ENCODE measurements around the gene SUPT4H1. TPM values are rescaled to one million over a fixed set of nuclear protein-coding genes. Genes with fewer than 3 reads are reported as not detected.
A peak's percentile ranks its signal among the peaks of the same experiment; 100 is the strongest.

Gene SUPT4H1
- total and polyA plus RNA-seq, 2 donors (not counting 1 experiment from before 2014, with no cell fraction given): 30.2 to 60.1 TPM

DNA sequence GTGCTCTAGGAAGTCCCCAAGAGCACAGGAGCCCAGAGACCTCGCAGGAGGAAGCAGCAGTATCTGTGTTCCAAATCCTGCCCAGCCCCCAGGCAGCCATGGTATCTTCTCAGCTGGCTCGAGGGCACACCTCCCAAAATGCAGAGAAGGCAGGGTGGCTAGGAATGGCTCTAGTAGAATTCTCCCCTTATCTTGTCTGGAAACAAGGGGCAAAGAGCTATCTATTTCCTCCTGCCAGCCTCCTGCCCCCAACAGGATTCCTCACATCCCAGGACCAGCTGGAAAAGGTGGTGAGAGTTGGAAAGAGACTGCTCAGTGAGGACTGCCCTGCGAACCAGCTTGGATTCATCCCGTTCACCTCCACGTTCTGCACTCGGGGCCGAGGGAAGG, 14.8 kb downstream of the SUPT4H1 start:
- Mint-ChIP-seq H3K4me3 (peak overlapping the region; percentile 91), H3K4me1 (peaks cover 85% of the 10 kb centered on the region), H3K27me3 (no peaks in the 10 kb centered on the region), H3K9me3 (ENCODE audit: insufficient read depth) (no peaks in the 10 kb centered on the region), H3K27ac (peak overlapping the region; percentile 98)
- Histone ChIP-seq H3K27me3 (replicated peaks in 1 of 4; ENCODE audit: control extremely low read depth in 1 of 4, control insufficient read depth in 3 of 4, insufficient read depth in 4 of 4, low read length in 3 of 4) (no peaks in the 10 kb centered on the region), H3K4me3 (ENCODE audit: control extremely low read depth in 1 of 5, extremely low read depth in 1 of 5, insufficient read depth in 1 of 5, low read depth in 2 of 5, low read length in 4 of 5) (peak overlapping the region; percentile 75 to 100 (median 99)), H3K9ac (ENCODE audit: low read length) (peak overlapping the region; percentile 99), H3K9me3 (ENCODE audit: control extremely low read depth in 1 of 3, control insufficient read depth in 2 of 3, insufficient read depth in 1 of 3, low read length in 2 of 3) (no peaks in the 10 kb centered on the region), H3K4me1 (ENCODE audit: control insufficient read depth in 2 of 2, insufficient read depth in 2 of 2, low read length in 2 of 2) (peaks cover 79 to 95% of the 10 kb centered on the region in 2 donors), H2AFZ (ENCODE audit: insufficient read depth, low read depth, low read length, poor library complexity, severe bottlenecking) (no peak overlapping the region), H3K79me2 (ENCODE audit: control insufficient read depth, insufficient read depth, low read length) (peaks cover 94% of the 10 kb centered on the region), H3K36me3 (replicated peaks in 1 of 2; ENCODE audit: control extremely low read depth in 1 of 2, control insufficient read depth in 1 of 2, extremely low read depth in 1 of 2, insufficient read depth in 2 of 2, low read length in 1 of 2) (peaks cover 0 to under 1% of the 10 kb centered on the region in 2 experiments), H4K20me1 (ENCODE audit: control insufficient read depth, insufficient read depth, low read length, poor library complexity, severe bottlenecking) (peaks cover 2% of the 10 kb centered on the region), H3K4me2 (replicated peaks; ENCODE audit: low read depth, low read length, poor library complexity, severe bottlenecking) (peak overlapping the region; percentile 92), H3K27ac (ENCODE audit: low read length in 2 of 2) (peak overlapping the region; percentile 99 to 100)
- DNase-seq (peak; percentile 82), ATAC-seq (ENCODE audit: low read depth) (peak; percentile 3)
- intact Hi-C loops (cut with micrococcal nuclease): loop anchor here (1.0 kb wide), 1 partner anchor 15 kb away; the partner anchor contains the start of gene SUPT4H1
- ChIA-PET POLR2A (interaction anchor here (0.9 to 19.3 kb wide), 7 partner anchors 5 to 397 kb away, joined by 3 to 663 read pairs (median 18); partner anchors contain the start of genes RNF43, SUPT4H1 and TSPOAP1), CTCF (interaction anchor here (1.2 to 13.7 kb wide), 7 partner anchors 8 to 80 kb away, joined by 3 to 587 read pairs (median 9); partner anchors contain the start of genes RNF43, SUPT4H1 and TSPOAP1)
- no peak for TF ChIP-seq EZH2 (IDR thresholded peaks at IDR 0.05; ENCODE audit: borderline replicate concordance, insufficient read depth, low read depth, low read length, poor library complexity, severe bottlenecking)
- TF ChIP-seq, protein P1, sequence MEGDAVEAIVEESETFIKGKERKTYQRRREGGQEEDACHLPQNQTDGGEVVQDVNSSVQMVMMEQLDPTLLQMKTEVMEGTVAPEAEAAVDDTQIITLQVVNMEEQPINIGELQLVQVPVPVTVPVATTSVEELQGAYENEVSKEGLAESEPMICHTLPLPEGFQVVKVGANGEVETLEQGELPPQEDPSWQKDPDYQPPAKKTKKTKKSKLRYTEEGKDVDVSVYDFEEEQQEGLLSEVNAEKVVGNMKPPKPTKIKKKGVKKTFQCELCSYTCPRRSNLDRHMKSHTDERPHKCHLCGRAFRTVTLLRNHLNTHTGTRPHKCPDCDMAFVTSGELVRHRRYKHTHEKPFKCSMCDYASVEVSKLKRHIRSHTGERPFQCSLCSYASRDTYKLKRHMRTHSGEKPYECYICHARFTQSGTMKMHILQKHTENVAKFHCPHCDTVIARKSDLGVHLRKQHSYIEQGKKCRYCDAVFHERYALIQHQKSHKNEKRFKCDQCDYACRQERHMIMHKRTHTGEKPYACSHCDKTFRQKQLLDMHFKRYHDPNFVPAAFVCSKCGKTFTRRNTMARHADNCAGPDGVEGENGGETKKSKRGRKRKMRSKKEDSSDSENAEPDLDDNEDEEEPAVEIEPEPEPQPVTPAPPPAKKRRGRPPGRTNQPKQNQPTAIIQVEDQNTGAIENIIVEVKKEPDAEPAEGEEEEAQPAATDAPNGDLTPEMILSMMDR (IDR thresholded peaks at IDR 0.05): no peak
- 0% methylated on average over 6 of the region's 7 CpGs for WGBS (ENCODE audit: insufficient coverage)
